CD4-positive, alpha-beta T cell treated with Interleukin-4 for 1 hour (primary cell): ENCODE measurements around the gene DEFB108B.
"Not testable (repeated sequence)": the region's sequence is repeated elsewhere in the genome, so short reads cannot be mapped to it uniquely, and the experiment has no call there.

Experiments used
- DNase-seq, 2 donors: peaks; one replicate each; pipeline ENCODE4 v3.0.0-alpha.2; 2020 to 2022

The DEFB108B gene

GRCh38 chr11:71821539-71821938 lies 11.5 kb upstream of the DEFB108B start:
- DNase-seq, result not testable (repeated sequence)

GRCh38 chr11:71829247-71829646 lies 3.8 kb upstream of the DEFB108B start:
- DNase-seq, result not testable (repeated sequence)

DNA sequence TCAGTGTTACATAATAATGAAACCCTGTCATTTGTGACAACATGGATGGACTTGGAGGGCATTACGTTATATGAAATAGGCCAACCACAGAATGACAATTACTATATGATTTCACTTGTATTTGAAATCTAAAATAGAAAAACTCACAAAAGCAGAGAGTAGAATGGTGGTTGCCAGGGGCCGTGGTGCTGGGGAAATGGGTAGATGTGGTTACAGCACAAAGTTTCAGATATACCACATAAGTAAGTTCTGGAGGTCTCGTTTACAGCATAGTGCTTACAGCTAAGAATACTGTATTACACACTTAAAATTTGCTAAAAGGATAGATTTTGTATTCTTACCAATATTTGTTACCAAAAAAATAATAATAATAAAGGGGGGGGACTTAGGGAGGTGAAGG lies 3.3 kb upstream of the DEFB108B start:
- DNase-seq, result not testable (repeated sequence)

- not testable (repeated sequence) for DNase-seq
Observed at GRCh38 chr11:71842720-71843119, 9.7 kb downstream of the DEFB108B start.

- DNase-seq, result not testable (repeated sequence)
Observed at GRCh38 chr11:71843355-71843754, 10.4 kb downstream of the DEFB108B start.

DNA sequence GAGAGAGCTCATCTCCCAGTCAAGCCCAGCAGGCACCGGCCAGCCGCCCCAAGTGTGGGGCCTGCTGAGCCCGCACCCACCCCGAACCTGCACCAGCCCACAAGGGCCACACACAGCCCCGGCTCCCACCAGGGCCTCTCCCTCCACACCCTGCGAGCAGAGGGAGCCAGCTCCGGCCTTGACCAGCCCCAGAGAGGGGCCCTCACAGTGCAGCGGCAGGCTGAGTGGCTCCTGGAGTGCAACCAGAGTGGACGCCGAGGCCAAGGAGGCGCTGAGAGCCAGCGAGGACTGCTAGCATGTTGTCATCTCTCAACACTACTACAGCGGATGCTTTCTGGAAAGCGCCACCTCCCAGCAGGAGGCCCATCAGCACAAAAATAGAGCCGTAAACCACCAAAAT lies 10.9 kb downstream of the DEFB108B start:
- no peak for DNase-seq

- DNase-seq, result not testable (repeated sequence)
Observed at GRCh38 chr11:71853895-71854294, 20.9 kb downstream of the DEFB108B start.

GRCh38 chr11:71855880-71856279 lies 22.9 kb downstream of the DEFB108B start:
- DNase-seq, result not testable (repeated sequence)

GRCh38 chr11:71860835-71861234 lies 27.8 kb downstream of the DEFB108B start:
- not testable (repeated sequence) for DNase-seq

GRCh38 chr11:71863978-71864627 lies 31.1 kb downstream of the DEFB108B start:
- DNase-seq, result peak; percentile 17 to 38

DNA sequence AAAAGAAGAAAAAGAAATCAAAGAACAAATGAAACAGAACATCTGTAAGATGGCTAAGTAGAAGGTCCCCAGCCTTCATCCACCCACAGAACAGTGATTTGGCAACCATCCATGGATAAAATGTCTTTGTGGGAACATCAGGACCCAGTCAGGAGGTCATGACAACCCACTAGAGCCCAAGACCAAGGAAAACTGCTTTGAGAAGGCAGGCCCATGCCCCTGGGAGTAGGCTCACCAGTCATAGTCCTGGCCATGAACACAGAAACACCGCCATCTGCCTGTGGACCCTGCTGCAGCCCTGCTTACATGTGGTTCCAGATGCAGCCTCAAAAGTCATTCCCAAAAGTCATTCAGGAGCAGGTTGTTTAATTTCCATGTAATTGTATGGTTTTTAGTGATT lies 34.2 kb downstream of the DEFB108B start:
- DNase-seq, result not testable (repeated sequence)

GRCh38 chr11:71869931-71870330 lies 36.9 kb downstream of the DEFB108B start:
- not testable (repeated sequence) for DNase-seq

DNA sequence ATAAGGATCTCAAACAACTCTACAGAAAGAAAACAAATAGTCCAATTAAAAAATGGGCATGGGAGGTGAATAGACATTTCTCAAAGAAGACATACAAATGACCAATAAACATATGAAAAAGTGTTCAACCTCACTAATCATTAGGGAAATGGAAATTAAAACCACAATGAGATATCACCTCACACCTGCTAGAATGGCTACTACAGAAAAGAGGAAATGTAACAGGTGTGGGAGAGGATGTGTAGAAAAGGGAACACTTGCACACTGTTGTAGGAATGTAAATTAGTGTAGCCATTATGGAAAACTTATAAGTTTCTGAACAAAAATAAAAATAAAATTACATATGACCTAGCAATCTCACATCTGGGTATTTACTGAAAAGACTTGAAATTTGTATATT lies 37.7 kb downstream of the DEFB108B start:
- DNase-seq, result not testable (repeated sequence)

GRCh38 chr11:71876262-71876661 lies 43.3 kb downstream of the DEFB108B start:
- DNase-seq, result not testable (repeated sequence)

DNA sequence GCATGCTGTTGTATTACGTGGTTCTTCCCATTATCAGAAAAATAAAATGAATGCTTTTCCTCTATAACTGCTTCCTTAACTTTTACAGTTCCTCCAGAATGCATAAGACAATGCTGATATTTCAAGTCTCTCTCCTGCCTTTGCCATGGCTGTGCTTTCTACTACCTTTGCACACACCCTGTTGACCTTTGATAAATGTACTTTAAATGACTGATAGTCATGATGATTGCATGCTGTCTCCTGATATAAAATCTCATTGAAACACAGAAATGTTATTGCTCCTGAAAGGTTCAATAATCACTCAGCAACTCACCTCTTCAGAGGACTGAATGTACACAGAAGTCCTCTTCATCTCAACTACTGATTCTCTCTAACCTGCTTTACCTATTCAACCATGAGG lies 45.1 kb downstream of the DEFB108B start, which contains the start of gene DEFB131B:
DEFB131B (plus strand) TSS at position 395 of the 400 bp plus-strand sequence; CDS start at position 395, 0 bp downstream.
- not testable (repeated sequence) for DNase-seq

GRCh38 chr11:71885806-71886205 lies 52.8 kb downstream of the DEFB108B start:
- not testable (repeated sequence) for DNase-seq
